Testis (tissue), 2 donors: Measurements from ENCODE around the gene COX19.

Source experiments
- POLR2A ChIP-seq: fragments of 450-650 bp; IDR thresholded peaks from one replicate; pipeline ENCODE4 v1.6.1; 2017; ENCODE audit warnings: antibody characterized with exemption, mild to moderate bottlenecking, moderate library complexity
- TF ChIP-seq, protein P1 (sequence below), 3 experiments: fragments of 450-650 bp in 2 of 3; fragments of 200-600 bp in 1 of 3; sonication (generic) in 1 of 3; IDR thresholded peaks; one replicate each; pipeline ENCODE4 v1.5.1; 2016 to 2019; ENCODE audit warnings: antibody characterized with exemption in 3 of 3, mild to moderate bottlenecking in 2 of 3, moderate library complexity in 1 of 3

DNA sequence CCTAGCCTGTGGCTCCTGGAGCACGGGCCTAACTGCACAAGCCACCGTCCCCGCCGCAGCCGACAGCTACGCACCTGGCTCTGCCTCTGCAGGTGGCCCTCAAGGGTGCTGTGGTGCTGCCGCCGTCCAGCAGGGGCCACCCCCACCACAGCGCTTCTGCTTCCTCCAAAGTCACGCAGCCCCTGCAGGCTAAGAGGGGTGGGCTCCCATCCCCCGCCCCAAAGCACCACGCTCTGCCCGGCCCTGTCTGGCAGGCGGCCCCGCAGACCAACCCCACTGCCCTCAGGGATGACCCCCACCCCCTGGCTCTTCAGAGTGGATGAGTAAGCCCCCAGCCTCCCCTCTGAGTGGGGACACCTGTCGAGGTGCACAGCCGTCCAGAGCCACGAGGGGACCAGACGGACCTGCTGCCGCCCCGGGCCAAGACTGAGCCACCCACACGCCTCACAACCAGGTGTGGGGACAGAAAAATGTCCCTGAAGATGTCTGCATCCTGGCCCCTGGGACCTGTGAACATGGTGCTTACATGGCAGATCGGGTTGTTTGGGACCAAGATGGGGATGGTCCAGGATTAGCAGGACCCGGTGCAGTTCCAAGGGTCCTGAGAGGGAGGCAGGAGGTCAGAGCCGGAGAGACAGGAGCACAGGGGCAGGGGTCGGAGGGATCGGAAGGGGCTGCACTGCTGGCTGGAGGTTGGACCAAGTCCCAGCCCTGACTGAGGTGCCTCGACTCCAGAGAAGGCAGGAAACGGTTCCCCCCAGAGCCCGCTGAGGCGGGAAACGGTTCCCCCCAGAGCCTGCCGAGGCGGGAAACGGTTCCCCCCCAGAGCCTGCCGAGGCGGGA, 11.9 kb downstream of the COX19 start:
- TF ChIP-seq, protein P1, sequence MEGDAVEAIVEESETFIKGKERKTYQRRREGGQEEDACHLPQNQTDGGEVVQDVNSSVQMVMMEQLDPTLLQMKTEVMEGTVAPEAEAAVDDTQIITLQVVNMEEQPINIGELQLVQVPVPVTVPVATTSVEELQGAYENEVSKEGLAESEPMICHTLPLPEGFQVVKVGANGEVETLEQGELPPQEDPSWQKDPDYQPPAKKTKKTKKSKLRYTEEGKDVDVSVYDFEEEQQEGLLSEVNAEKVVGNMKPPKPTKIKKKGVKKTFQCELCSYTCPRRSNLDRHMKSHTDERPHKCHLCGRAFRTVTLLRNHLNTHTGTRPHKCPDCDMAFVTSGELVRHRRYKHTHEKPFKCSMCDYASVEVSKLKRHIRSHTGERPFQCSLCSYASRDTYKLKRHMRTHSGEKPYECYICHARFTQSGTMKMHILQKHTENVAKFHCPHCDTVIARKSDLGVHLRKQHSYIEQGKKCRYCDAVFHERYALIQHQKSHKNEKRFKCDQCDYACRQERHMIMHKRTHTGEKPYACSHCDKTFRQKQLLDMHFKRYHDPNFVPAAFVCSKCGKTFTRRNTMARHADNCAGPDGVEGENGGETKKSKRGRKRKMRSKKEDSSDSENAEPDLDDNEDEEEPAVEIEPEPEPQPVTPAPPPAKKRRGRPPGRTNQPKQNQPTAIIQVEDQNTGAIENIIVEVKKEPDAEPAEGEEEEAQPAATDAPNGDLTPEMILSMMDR (IDR thresholded peaks at IDR 0.05), result no peak
- TF ChIP-seq POLR2A, result no peak
